Suppressor macrophage (primary cell): ENCODE measurements around the gene CCDC30.
A peak's percentile ranks its signal among the peaks of the same experiment; 100 is the strongest.
"Not testable (repeated sequence)": the region's sequence is repeated elsewhere in the genome, so short reads cannot be mapped to it uniquely, and the experiment has no call there.

Experiments used
- DNase-seq, 4 experiments: peaks; one replicate each; pipeline ENCODE4 v3.0.0-alpha.2; 2020 to 2022

The CCDC30 gene

DNA sequence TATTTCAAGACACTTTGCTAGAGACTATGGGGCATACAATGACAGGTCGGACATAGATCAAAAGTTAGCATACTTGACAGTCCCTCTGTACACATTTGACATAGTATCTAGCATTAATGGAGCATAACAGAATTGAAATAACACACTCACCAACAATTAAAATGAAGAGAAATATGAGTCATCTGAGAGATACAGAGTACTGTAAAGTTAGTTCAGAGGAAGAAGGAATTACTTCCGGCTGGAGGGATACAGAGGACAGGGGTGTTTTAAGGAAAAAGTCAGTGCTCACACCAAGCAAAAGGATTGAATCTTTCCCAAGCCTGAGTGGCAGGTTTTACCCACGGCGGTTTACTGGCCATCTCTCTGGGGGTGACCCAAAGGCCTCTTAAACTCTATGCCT is 9.7 kb upstream of the CCDC30 start:
- DNase-seq, result no peak

DNA sequence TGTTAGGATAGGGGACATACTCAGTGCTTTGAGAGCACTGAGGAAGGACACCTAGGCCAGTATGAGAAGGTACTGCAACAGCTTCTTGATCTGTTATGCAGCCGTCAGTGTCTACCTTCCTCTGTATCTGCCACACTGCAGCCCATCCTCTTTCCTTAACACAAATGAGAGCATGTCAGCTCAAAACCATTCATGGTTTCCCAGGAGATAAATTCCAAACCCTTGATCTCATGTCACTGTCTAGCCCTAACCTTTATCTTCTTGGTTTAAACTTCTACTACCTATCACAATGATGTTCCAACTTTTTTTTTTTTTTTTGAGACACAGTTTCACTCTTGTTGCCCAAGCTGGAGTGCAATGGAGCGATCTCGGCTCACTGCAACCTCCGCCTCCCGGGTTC is 8.7 kb upstream of the CCDC30 start:
- no peak for DNase-seq

DNA sequence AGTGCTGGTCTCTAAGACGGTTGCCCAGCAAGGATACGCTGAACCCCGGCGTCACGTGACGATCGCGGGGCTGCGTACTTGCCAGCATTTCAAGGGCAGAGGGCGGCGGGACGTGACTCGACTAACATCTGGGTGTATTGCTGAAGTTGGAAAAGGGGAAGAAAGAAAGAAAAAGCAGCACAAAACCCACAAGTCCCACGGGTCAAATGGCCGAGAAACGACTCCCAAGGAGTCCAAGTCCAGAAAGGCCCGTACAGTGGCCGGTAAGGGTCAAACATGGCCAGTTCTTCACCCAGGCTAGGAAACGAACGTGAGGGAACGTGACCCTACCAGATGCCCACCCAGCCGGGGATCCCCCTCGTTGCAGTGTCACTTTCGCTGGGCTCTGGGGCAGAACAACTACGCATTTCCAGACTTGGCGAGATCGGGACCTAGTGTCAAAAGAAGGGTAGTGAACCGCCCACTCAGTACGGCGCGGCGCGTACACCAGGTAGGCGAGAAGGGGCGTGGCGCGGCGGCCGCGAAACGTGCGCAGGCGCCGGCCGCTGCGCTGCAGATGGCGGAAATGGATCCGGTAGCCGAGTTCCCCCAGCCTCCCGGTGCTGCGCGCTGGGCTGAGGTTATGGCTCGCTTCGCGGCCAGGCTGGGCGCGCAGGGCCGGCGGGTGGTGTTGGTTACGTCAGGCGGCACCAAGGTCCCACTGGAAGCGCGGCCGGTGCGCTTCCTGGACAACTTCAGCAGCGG is 6.9 kb upstream of the CCDC30 start, which contains the start of the genes PPCS and ZMYND12:
PPCS (plus strand) TSS at position 534 of the 744 bp plus-strand sequence; CDS start at position 557, 23 bp downstream.
ZMYND12 (minus strand) TSS at position 13 of the 744 bp plus-strand sequence. CDS start 25 bp downstream, outside the sequence.
- peak; percentile 93 to 96 (median 95) for DNase-seq

DNA sequence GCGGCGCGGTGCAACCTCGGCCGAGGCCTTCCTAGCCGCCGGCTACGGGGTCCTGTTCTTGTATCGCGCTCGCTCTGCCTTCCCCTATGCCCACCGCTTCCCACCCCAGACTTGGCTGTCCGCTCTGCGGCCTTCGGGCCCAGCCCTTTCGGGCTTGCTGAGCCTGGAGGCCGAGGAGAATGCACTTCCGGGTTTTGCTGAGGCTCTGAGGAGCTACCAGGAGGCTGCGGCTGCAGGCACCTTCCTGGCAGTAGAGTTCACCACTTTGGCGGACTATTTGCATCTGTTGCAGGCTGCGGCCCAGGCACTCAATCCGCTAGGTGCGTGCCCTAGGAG is 6.4 kb upstream of the CCDC30 start:
- DNase-seq, result peak; percentile 65 to 84 (median 80)

DNA sequence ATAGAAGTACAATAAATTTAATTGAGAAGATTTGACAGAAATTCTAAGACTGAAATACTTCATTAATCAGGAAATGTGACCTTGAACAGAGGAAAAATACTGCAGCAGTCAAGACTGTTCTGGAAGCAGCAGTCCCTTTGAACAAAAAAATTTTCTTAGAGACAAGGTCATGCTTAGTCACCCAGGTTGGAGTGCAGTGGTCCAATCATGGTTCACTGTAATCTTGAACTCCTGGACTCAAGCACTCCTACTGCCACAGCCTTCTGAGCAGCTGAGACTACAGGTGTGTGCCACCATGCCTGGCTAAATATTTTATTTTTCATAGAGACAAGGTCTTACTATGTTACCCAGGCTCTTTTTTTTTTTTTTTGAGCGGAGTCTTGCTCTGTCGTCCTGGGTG is 1.9 kb upstream of the CCDC30 start:
- DNase-seq, result no peak

DNA sequence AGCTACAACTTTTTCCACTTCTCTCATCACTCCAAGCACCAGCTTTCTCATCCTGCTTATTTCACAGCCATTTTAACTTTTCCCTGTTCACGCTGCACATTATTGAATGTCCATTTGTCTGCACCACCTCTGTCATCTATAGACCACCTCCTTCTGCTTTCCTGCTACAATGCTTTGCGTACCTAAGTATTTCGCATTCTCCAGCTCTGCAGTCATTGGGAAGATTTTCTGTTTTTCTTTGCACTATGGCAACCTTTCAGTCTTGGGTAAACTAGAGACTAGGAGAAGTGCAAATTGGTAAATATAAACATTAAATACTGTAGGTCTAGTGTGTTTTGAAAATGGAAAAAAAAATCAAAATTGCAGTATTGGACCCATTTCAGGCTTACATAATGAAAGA is 835 bp downstream of the CCDC30 start:
- DNase-seq, result no peak

DNA sequence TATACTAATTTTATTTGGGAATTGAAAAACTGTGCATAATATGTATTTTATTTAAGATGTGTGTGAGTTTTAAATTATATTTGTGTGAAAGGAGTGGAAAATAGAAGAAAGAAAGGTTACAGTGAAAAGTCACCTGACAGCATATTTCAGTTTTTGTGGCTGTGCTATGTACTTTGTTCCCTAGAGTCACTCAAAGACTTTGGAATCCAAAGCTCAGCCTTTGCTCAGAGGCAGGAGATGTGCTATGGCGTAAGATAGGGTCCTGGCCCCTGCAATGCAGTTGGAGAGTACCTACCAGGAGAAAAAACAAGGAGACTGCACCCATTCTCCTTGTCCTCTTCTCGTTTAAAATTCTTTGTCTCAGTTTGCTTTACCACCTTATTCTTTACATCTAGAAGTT is 2.9 kb downstream of the CCDC30 start:
- no peak for DNase-seq

DNA sequence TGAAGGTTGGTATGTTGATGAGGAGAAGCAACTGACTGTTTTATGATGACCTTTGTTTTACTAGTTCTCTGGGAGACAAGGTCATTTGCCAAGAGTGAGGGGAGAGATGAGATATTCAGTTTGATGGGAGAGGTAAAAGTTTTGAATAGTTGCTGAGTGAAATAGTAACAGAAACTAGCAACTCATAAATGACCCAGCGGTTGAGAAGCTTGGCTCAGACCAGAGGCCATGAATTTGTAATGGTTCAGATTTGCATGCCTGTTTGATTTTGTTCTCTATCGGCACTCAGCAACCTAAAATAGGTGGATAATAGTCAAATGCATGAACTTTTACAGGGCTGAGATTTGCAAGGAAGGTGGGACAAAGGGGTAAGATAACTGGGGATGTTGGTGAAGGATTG is 6.6 kb downstream of the CCDC30 start:
- DNase-seq, result no peak

DNA sequence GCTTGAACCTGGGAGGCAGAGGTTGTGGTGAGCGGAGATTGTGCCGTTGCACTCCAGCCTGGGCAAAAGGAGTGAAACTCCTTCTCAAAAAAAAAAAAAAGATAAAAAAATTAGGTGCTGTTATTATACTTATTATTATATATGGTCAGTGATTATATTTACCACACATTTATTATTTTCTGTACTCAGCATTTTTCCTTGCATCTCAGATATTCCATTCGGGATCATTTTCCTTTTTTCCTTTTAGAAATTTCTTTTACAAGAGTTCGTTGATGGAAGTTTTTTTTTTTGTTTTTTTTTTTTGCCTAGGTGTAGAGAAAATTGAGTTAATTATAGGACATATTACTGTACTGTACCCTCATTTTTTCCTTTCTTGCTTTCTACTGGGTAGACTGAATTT is 13.5 kb downstream of the CCDC30 start:
- DNase-seq, result no peak

DNA sequence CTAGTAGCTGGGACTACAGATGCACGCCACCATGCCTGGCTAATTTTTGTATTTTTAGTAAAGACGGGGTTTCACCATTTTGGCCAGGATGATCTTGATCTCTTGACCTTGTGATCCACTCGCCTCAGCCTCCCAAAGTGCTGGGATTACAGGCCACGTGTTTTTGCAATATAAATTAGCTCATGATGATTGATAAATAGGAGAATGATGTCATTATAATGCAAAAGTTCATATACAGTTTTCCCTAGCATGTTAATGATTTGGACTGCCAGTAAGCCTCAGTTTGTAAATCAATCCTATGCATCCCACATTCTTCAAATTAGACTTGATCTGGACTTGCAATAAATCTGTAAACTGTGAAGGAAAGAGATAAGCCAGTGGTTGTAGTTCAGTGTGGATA is 14.3 kb downstream of the CCDC30 start:
- not testable (repeated sequence) for DNase-seq

DNA sequence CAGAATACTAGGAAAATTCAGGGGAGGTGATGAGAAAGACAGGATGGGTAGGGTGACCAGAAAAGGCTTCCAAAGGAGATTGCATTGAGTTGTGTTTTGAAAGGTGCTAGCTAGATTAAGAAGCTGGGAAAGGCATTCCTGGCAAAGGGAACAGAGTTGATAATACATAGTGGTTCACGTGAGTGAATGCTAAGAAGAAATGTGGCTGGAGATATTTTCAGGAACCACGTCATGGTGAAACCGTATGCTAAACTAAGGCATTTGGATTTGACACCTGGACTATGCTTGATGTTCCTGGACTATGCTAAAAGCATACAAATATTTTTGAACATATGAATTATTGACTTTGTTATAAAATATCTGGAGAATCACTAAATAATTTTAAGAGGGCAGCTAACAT is 14.7 kb downstream of the CCDC30 start:
- no peak for DNase-seq

DNA sequence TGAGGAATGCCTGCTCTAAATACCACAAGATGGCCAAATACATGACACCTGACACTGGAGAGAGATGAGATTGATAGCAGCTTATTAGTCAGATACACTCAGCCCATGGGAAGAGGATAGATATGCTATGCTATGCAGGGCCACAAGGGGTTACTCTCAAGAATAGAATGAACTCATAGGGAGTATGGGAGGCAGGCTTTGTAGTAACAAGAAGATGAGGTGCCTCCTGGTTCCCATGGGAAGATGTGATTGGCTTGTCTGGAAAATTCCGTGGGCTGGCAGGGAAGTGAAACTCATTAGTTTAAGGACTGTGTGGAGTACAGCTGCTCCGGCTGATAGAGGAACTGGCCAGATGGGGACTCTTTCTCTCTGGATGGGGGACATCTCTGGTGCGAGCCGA is 16.5 kb downstream of the CCDC30 start:
- peak; percentile 67 to 82 (median 72) for DNase-seq

DNA sequence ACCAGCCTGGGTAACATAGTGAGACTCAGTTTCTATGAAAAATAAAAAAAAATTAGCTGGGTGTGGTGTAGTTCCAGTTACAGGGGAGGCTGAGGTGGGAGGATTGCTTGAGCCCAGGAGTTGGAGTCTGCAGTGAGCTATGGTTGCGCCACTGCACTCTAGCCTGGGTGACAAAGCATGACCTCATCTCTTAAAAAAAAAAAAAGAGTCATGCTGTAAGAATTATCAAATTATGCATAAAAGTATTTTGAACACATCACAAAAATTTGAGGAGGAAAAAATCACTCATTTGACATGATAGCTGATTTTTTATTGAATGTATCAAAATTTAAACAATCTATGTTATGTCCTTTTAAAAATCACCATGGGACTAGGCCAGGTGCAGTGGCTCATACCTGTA is 17.8 kb downstream of the CCDC30 start:
- peak in 1 of 4 experiments; percentile 23 for DNase-seq

DNA sequence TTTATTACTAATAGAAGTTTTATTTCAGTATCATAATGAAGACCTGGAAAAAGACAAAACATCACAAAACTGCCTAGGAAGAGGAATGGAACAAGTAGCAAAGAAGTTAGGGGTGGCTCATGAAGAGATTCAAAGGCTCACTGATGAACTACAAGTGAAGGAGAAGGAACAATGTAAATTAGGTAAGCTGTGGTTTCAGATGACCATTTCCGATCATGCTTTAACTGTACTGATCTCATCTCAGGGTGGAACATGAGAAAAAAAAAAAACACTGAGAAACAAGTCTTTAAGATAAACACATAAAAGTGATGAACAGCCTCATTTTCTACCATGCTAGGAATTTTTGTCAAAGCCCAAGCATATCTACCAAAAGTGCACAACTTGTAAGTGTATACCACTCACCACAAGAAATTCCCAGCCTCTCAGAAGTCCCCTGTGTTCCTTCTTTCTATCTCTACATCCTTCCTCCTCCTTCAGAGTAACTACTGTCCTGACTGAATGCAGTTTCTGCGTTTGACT is 19.6 kb downstream of the CCDC30 start:
- no peak for DNase-seq

DNA sequence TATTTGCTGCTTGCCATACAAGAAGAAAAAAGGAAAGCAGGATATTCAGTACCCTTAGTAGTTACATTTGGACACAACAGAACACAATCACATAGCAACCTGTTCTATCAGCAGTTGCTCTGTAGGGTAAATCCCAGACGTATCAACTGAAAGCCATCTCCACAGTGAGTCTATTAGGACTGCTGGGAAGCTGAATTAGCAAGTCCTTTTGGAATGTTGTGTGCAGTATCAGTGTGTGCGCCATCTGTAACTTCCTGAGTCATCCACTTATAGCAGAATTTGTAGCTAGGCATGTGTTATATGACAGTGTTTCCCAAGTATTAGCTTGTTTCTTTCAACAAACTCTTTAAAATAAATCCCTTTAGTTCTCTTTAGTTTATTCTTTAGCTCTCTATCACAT is 21.3 kb downstream of the CCDC30 start:
- DNase-seq, result no peak

DNA sequence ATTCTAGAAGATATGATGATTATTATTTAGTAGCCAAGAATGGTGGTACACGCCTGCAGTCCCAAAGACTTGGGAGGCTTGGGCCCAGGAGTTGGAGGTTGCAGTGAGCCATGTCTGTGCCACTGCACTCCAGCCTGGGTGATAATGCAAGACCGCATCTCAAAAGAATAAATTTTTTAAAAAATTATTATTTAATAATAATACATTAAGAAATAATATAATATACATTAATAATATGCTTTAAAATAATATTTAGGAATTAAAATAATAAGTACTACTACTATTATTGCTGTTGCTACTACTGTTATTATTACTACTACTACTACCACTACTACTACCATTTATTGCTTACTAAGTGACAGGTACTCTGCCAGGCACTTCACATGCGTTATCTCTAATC is 27.2 kb downstream of the CCDC30 start:
- no peak for DNase-seq

DNA sequence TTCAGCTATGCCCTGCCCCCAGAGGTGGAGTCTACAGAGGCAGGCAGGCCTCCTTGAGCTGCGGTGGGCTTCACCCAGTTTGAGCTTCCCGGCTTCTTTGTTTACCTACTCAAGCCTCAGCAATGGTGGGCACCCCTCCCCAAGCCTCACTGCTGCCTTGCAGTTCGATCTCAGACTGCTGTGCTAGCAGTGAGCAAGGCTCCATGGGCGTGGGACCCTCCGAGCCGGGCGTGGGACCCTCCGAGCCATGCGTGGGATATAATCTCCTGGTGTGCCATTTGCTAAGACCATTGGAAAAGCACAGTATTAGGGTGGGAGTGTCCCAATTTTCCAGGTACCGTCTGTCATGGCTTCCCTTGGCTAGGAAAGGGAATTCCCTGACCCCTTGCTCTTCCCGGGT is 38.9 kb downstream of the CCDC30 start:
- DNase-seq, result not testable (repeated sequence)

DNA sequence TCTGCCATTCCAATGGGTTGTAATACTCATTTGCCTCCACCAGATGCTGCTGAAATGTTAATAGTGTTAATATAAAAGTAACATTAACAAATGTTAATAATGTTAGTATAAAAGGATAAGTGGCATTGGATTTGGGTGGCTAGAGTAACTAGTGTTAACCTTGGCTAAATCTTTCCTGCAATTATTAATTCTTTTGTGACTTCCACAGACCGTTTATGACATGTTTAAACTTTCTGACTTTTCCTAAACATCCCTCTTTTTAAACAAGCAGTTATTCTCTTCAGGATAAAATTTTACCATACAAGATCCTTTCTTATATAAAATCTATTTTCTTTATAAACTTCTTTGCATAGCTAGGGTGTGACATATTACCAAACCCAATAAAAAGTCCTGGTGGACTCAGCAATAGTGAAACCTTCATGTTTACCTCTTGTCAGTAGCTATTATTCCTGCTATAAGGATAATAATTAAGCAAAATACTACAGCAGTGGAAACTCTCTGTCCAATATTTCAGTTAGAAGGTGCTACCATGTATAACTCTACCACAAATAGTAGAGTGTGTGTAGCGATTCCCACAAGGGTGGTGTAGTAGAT is 41.5 kb downstream of the CCDC30 start:
- DNase-seq, result no peak

DNA sequence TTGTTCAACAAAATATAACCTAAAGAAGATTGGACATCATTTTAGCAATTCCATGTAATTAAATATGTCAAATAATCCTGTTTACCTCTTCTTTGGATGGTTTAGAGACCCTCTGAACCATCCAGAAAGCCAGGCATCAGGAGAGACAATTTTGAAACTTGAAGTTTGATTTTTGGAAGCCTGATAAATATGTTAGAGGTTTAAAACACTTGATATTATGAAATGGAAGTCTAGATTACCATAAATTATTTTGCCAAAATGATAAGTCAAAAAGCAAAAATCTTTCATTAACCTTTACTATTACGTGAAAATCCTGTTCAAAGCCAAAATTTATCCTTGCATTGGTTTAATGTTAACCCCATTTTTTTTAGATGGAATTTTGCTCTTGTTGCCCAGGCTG is 43.5 kb downstream of the CCDC30 start:
- DNase-seq, result no peak

DNA sequence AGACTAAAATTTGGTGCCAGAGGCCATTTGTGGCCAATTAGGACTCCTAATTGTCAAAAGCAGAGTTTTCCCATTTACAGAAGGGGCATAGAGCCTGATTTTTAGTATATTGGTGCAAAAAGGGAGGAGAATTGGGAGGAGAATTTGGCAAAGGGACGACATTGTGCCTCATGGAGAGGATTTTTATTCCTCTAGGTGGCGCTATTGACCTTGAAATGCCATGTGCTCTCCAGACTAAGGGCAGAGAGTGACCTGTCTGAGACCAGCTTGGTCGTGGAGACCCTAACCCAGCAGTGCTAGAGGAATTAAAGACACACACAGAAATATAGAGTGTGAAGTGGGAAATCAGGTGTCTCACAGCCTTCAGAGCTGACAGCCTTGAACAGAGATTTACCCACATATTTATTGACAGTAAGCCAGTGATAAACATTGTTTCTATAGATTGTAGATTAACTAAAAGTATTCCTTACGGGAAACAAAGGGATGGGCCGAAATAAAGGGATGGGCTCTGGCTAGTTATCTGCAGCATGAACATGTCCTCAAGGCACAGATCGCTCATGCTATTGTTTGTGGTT is 48.6 kb downstream of the CCDC30 start:
- DNase-seq, result peak; percentile 35 to 49 (median 44)

DNA sequence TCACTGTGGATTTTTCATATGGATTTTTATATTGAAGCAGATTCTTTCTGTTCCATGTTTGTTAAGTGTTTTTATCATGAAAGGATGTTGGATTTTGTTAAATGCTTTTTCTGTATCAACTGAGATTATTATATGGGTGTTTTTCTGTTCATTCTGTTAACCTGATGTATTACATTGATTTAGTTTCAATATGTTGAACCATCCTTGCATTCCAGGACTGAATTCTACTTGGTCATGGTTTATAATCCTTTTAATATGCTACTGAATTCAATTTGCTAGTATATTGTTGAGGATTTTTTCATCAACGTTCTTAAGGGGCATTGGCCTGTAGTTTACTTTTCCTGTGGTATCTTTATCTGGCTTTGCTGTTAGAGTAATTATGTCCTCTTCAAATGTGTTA is 55.8 kb downstream of the CCDC30 start:
- peak in 1 of 4 experiments; percentile 14 for DNase-seq

DNA sequence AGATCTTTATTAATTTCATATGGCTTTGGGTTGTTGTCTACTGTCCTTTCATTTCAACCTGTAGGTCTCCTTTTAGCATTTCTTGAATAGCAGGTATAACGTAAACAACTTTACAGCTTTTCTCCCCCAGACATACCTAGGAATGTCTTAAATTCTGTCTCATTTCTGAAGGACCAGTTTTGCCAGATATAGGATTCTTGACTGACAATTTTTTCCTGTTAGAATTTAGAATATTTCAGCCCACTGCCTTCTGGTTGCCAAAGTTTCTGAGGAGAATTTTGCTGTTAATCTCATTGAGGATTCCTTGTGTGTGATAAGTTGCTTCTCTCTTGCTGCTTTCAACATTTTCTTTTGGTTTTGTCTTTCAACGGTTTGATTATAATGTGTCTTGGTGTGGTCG is 60.1 kb downstream of the CCDC30 start:
- no peak for DNase-seq

DNA sequence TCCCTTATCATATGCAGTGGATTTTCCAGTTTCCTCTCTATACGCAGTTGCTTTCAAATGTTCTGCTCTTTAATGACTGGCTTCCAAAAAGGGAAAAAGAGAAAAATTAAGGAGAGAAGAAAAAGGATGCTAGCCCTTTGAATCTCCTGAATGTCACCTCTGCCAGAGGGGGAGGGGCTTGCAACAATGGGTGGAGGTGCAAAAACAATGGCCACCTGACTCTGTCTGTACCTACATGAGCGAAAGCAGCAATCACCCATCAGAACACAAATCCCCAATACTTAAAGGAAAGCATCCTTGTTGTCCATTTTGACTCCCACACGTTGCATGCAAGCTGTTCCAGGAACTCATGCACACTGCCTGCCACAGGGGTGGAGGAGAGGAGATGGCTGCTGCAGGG is 61.2 kb downstream of the CCDC30 start:
- DNase-seq, result no peak

DNA sequence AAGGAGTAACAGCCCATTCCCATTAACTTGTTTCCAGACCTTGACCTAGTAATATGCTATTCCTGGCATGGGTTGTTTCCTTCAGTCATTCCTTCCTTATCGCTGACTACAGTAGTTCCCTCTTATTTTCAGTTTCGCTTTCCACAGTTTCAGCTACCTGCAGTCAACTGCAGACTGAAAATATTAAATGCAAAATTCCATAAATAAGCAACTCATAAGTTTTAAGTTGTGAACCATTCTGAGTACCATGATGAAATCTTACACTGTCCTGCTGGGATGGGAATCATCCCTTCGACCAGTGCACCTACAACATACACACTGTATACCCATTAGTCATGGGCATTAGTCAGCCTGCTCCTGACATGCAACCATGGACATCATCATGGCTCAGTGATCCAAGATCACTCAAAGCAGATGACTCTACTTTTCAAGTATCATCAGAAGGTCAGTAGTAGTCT is 66.7 kb downstream of the CCDC30 start:
- peak; percentile 63 to 88 (median 68) for DNase-seq
